HG03139 (cell line): ENCODE data around the gene GABBR1.
A peak's percentile ranks its signal among the peaks of the same experiment; 100 is the strongest.
"Not testable (repeated sequence)": the region's sequence is repeated elsewhere in the genome, so short reads cannot be mapped to it uniquely, and the experiment has no call there.

Experiments
- ATAC-seq: cut with Tn5 transposase; IDR thresholded peaks from one replicate; pipeline ENCODE4 v1.9.1; 2021; ENCODE audit not compliant: unreplicated experiment

GABBR1 gene

DNA sequence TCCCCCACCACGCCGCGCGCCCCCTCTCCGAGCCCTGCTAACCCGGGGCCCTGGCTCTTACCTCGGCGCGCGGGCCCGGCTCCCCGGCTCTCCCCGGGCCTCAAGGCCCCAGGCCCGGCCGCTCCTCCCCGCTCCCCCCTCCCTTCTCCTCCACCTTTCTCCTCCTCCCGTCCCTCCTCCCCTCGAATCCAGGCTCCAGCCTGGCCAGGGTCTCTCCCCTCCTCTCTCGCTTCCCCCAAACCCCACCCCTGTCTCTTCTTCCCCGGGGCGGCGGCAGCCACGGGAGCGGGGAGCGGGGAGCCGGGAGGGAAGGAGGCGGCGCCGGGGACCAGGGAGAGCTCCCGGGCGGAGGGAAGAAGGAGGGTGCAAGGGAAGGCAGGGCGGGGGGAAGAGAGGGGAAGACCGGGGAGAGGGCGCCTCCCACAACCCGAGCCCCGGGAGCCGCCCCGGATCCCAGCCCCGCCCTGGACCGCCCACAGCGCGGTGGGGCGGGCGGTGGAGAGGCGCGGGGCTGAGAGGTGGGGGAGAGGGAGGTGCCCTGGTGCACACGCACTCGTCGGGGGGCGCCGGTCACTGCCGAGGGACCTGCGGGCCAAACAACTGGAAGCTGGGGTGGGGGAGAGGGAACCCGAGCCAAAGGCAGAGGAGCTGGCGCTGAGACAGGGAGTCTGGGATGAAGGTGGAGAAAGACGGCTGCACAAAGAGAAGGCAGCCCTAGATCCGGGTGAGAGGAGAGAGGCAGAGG is at the start of gene GABBR1:
GABBR1 (minus strand) TSS at position 395 of the 745 bp plus-strand sequence. CDS start 798 bp downstream, outside the sequence.
- peak; percentile 51 for ATAC-seq

GRCh38 chr6:29681811-29682210 is 48.8 kb upstream of the GABBR1 start:
- ATAC-seq: no peak

DNA sequence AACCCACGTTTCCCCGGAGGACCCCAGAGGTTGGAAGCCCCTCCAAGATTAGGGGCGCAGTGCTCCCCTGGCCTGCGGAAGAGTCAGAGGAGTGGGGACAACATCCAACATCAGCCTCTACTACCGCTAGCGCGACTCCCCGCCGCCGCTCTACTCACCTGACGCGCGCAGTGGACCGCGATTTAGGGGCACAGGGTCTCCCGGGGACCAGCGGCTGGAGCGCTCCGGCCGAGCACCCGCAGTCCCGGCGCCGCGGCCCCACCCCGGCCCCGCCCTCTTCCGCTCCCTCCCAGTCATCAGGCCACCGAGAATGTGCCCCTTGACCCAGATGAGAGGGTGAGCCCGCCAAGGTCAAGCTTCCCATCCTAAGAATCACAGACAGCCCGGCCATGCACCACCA is 47.9 kb upstream of the GABBR1 start, which contains the start of gene ZFP57:
ZFP57 (minus strand) TSS at position 249 of the 400 bp plus-strand sequence. CDS start 4,149 bp downstream, outside the sequence.
- ATAC-seq: no peak

DNA sequence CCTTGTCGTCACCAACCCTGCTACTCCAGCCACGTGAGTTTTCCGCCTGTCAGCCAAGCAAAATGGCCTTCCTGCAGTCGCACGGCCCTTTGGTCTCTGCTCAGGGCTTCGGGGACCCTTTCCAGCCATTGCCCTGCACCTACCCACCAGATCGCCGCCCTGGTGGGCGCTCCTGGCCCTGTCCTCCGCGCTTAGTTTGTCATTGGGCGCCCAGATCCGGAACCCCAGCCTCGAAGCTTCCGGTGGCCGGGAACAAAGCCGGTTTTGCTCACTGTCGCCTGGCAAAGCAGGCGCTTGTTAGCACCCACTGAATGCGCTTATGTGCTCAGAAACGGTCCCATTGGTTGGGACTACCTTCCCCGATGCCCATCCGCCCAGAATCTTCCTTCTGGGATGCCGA is 47.4 kb upstream of the GABBR1 start:
- no peak for ATAC-seq

DNA sequence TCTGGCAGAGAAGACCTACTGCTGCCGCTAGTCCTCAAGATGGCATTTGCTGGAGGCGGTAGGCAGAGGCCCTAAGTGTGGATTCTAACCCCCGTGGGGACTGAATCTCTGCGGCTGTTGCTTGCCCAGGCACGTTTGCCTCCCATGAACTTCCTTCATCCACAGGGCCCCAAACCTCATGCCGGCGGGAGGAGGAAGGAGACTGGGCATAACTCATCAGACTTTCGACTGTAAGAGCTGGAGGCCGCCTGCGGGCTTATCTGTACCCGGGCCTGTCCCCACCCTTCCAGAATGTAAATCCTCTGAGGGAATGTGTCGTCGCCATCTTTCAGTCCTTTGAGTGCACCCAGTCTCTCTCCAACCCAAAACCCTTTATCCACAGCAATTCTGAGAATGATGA is 47.0 kb upstream of the GABBR1 start:
- no peak for ATAC-seq

DNA sequence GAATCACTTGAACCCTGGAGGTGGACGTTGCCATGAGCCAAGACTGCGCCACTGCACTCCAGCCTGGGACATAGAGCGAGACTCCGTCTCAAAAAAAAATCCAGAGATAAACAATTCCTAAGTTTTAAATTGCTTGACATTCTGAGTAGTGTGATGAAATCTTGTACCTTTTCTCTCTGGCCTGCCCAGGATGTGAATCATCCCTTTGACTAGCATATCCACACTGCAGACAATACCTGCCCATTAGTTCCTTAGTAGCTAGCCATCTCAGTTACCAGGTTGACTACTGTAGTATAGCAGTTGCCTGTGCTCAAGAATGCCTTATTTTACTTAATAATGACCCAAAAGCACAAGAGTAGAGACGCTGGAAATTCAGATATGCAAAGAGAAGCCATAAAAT is 45.1 kb upstream of the GABBR1 start:
- ATAC-seq: no peak

GRCh38 chr6:29676981-29677601 is 44.1 kb upstream of the GABBR1 start:
- no peak for ATAC-seq

DNA sequence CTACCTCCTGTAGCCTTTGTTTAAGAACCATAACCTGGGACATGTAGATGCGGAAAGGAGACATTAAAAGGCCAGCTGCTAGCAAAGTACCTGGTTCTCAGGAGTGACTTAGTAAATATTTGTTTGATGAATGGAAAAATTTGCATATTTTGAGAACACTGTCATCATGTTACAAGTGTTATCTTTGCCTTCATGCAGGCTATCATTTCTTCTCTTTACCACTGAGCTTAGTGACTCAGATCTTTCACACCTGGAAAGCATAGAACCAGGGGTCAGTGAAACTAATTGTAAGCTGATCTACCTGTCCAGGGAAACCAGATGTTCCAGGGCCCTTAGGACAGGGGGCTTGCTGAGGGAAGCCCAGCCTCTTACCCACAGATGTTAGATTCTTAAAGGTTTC is 42.6 kb upstream of the GABBR1 start:
- ATAC-seq: no peak

GRCh38 chr6:29674008-29674407 is 41.0 kb upstream of the GABBR1 start:
- ATAC-seq: no peak

DNA sequence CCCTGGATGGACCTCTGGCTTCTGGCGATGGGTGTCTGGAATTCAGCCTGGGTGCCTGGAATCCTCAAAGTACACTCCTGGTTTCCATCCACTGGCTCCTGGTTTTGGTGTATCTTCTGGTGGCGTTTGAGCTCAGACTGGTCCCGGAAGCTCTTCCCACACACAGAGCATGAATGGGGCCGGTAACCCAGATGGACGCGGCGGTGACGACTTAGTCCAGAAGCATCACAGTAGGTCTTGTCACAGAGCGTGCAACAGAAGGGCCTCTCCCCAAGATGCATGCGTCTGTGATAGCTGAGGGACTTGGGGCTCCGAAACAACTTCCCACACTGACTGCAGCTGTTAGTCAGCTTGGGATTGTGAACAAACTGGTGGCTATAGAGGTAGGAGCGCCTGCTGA is 40.2 kb upstream of the GABBR1 start:
- ATAC-seq: no peak

GRCh38 chr6:29672116-29672515 is 39.1 kb upstream of the GABBR1 start:
- not testable (repeated sequence) for ATAC-seq

- ATAC-seq: no peak
These were observed 38.0 kb upstream of the GABBR1 start for GRCh38 chr6:29671026-29671425.

- ATAC-seq: no peak
These were observed 34.2 kb upstream of the GABBR1 start for GRCh38 chr6:29667158-29667557.

DNA sequence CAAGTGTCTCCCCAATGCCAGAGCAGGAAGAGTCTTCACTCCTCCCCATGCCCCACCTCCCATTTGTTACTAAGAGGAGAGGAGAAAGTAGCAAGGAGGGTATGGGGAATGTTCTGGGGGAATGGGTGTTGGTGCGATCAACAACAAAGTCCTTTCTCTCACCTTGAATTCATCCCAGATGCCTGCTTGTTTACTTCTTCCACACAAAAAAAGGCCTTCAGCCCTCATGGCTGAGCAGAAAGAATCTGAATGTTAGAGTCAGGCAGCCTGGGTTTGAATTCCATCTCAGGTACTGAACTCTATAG is 33.8 kb upstream of the GABBR1 start:
- ATAC-seq: no peak

DNA sequence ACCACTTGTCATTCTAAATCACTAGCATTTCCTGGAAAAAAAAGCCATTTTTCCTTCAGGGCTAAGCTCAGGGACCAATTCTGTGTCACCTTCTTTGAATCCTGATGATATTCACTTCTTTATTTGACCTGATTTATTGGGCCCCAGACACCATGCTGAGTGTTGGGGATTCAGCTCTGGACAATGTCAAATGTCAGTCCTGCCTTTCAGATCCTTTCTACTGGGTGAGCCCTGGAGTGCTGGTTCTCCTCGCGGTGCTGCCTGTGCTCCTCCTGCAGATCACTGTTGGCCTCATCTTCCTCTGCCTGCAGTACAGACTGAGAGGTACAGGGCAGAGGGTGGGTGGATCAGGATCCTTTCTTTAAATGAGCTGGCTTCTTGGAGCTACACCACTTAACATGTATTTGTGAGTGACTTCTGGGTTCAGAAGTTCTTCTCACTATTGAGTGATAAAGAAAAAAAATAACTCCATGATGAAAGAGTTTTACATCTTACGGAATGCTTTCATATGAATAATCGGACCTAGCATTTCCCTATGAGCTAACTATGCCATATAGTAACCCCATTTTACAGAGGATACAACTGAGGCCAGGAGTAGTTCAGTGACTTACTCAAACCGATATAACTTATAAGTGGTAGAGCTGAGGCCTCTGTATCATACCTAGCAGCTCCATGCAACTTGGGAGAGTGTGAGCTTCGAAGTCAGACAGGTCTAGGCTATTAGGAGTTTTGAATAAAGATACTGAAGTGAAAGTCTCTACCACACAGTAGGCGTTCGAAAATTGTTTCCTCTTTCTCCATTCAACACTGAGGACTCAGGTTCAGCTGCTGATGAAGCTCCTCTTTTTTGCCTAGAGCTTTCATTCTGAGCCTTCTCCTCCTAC is 33.2 kb upstream of the GABBR1 start:
- no peak for ATAC-seq

GRCh38 chr6:29663300-29664042 is 30.5 kb upstream of the GABBR1 start:
- no peak for ATAC-seq

DNA sequence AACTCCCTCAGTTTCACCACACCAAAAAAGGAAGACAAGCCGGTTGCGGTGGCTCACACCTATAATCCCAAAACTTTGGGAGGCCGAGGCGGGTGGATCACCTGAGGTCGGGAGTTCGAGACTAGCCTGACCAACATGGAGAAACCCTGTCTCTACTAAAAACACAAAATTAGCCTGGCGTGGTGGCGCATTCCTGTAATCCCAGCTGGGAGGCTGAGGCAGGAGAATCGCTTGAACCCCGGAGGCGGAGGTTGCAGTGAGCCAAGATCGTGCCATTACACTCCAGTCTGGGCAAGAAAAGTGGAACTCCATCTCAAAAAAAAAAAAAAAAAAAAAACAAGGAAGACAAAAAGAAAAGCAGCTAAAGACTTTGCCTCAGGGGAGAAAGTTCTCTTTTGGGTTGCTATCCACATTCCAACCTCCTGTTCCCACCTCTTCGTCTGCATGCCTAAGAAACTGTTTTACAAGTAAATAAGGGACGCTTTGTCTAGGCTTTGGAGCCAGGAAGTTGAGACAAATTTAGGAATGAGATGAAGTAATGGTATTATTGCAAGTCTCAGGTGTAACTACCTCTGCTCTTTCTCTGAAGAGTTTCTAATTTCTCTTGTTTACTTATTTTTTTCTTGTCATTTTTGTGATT is 28.6 kb upstream of the GABBR1 start:
- not testable (repeated sequence) for ATAC-seq

GRCh38 chr6:29661071-29661470 is 28.1 kb upstream of the GABBR1 start:
- no peak for ATAC-seq

DNA sequence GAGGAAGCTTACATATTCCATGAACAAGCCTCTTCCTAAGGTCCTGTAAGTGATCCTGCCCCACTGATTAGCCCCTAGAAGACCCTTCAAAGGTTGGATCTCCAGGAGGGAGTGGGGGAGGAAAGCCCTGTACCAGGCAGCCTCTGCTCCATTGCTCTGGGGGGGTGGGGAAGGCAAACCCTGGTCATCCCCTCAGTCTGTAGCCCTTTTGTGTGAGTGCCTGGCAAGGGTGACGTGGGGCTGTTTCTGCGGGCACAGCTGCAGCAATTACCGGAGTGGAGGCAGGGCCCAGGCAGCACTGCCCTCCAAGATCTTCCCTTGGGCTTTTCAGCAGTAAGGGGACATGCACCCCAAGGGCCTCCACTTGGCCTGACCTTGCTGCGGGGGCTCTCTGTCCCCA is 23.8 kb upstream of the GABBR1 start, which contains the start of gene MOG:
MOG (plus strand) TSS at position 295 of the 400 bp plus-strand sequence. CDS start 118 bp downstream, outside the sequence.
- ATAC-seq: no peak

- no peak for ATAC-seq
These were observed 23.2 kb upstream of the GABBR1 start for GRCh38 chr6:29656157-29656556.
